RWPE2 (cell line): ENCODE results near the gene LIPA.
A peak's percentile ranks its signal among the peaks of the same experiment; 100 is the strongest.

Experiments used
- ATAC-seq: fragments of 200-7000 bp; cut with Tn5 transposase; 3 replicates; pipeline ENCODE4 v1.9.1; 2021; ENCODE audit warnings: low read depth
- DNase-seq: peaks from one replicate; pipeline ENCODE4 v3.0.0-alpha.2; 2020; ENCODE audit warnings: low spot score
- H3K27ac ChIP-seq: fragments of 450-650 bp; 2 replicates; pipeline ENCODE4 v1.5.1; 2017; ENCODE audit warnings: mild to moderate bottlenecking; ENCODE audit not compliant: poor library complexity, severe bottlenecking
- H3K27me3 ChIP-seq: fragments of 250-450 bp; sonication (Bioruptor Pico); 2 replicates; pipeline ENCODE4 v1.5.1; 2021; ENCODE audit warnings: mild to moderate bottlenecking, moderate library complexity; ENCODE audit not compliant: insufficient read depth, poor library complexity, severe bottlenecking
- H3K36me3 ChIP-seq: fragments of 250-450 bp; sonication (Bioruptor Pico); 2 replicates; pipeline ENCODE4 v1.5.1; 2020; ENCODE audit warnings: low read depth, mild to moderate bottlenecking, moderate library complexity
- H3K4me1 ChIP-seq: fragments of 250-450 bp; sonication (Bioruptor Pico); 2 replicates; pipeline ENCODE4 v1.5.1; 2021; ENCODE audit warnings: mild to moderate bottlenecking, moderate library complexity; ENCODE audit not compliant: insufficient read depth, poor library complexity, severe bottlenecking
- H3K4me3 ChIP-seq: fragments of 250-450 bp; sonication (Bioruptor Pico); 2 replicates; pipeline ENCODE4 v1.5.1; 2021; ENCODE audit warnings: mild to moderate bottlenecking, moderate library complexity; ENCODE audit not compliant: severe bottlenecking
- H3K9me3 ChIP-seq: fragments of 250-450 bp; sonication (Bioruptor Pico); 2 replicates; pipeline ENCODE4 v1.5.1; 2021; ENCODE audit warnings: mild to moderate bottlenecking, moderate library complexity; ENCODE audit not compliant: severe bottlenecking
- TF ChIP-seq, protein P1 (sequence below): fragments of 450-650 bp; IDR thresholded peaks from one replicate; pipeline ENCODE4 v1.5.1; 2017; ENCODE audit warnings: mild to moderate bottlenecking, moderate library complexity; ENCODE audit not compliant: poor library complexity, severe bottlenecking

Gene LIPA

DNA sequence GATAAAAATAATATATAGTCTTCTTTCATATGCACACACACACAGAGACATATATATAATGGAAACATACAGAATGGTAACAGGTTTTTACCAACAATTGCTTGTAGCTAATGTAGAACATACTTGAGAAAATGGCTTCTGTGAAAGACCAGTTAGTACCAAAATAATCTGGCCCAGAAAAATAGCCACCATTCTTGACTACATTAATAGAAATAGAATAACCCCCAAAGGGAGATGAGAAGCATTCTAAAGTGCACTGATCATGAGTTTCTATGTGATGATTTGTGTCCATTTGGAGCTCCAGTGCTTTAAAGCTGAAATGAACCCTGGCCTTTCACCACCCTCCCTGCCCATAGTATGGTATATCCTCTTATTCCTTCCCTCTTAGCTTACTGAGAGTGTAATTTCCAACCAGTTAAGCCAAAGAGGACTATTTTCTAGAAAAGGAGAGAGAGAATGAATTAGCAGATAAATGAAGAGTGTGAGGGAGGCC is 27.4 kb upstream of the LIPA start:
- no peaks in the 10 kb centered on the region for H3K36me3 ChIP-seq
- no peaks in the 10 kb centered on the region for H3K27me3 ChIP-seq
- no peaks in the 10 kb centered on the region for H3K9me3 ChIP-seq
- DNase-seq = no peak
- H3K27ac ChIP-seq = peak overlapping the region; percentile 90
- TF ChIP-seq, protein P1, sequence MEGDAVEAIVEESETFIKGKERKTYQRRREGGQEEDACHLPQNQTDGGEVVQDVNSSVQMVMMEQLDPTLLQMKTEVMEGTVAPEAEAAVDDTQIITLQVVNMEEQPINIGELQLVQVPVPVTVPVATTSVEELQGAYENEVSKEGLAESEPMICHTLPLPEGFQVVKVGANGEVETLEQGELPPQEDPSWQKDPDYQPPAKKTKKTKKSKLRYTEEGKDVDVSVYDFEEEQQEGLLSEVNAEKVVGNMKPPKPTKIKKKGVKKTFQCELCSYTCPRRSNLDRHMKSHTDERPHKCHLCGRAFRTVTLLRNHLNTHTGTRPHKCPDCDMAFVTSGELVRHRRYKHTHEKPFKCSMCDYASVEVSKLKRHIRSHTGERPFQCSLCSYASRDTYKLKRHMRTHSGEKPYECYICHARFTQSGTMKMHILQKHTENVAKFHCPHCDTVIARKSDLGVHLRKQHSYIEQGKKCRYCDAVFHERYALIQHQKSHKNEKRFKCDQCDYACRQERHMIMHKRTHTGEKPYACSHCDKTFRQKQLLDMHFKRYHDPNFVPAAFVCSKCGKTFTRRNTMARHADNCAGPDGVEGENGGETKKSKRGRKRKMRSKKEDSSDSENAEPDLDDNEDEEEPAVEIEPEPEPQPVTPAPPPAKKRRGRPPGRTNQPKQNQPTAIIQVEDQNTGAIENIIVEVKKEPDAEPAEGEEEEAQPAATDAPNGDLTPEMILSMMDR = no peak
- H3K4me1 ChIP-seq = peaks cover 69% of the 10 kb centered on the region
- ATAC-seq = no peak
- no peak overlapping the region for H3K4me3 ChIP-seq

DNA sequence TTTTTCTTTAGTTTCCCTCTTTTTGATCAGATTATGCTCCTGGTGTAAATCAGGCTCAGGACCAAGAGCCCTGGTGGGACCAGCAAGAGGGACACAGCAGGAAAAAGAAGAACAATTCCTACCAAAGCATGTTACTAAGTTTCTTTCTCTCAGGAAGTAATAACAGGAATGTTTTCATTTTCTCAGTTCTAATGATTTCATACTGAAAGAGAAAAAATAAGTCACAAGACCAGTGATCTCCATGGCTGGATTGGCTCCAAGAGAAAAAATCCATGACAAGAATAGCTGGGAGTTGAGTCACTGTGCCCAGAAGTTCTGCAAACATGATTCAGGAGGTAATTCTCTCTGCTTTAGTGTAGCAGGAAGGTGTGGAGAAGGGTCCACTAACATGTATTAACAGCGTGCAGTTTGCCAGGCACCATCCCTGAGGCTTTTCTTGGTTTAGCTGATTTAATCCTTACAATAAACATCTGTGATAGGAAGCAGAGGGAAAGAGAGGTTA is 26.5 kb upstream of the LIPA start:
- ATAC-seq (peak; percentile 93), DNase-seq (peak; percentile 87)
- no peaks in the 10 kb centered on the region for H3K27me3 ChIP-seq
- H3K4me1 ChIP-seq = peaks cover 61% of the 10 kb centered on the region
- no peak overlapping the region for H3K4me3 ChIP-seq
- no peaks in the 10 kb centered on the region for H3K36me3 ChIP-seq
- TF ChIP-seq, protein P1 = no peak
- H3K27ac ChIP-seq = peak overlapping the region; percentile 90
- H3K9me3 ChIP-seq = no peaks in the 10 kb centered on the region

DNA sequence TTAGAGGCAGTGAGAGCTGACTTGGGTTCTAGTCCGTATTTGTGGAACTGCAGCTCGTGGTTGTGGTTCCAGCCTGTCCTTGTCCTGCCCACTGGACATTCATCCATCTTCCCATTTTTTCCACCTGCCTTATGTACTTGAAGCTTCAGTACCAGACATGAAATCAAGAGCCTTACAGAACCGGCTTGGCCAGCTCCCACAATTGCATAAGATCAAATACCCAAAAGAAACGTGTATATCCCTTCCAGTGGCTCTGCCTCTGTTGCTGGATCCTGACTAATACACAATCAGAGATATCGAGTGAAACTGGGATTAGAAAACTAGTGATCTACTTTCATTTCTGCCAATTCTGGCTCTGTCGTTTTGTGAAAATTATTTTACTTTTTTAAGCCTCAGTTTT is 23.8 kb upstream of the LIPA start:
- ATAC-seq (peak; percentile 46), DNase-seq (no peak)
- Histone ChIP-seq H3K4me1 (peaks cover 46% of the 10 kb centered on the region), H3K36me3 (no peaks in the 10 kb centered on the region), H3K27me3 (no peaks in the 10 kb centered on the region), H3K27ac (peak overlapping the region; percentile 90), H3K4me3 (no peak overlapping the region), H3K9me3 (no peaks in the 10 kb centered on the region)
- TF ChIP-seq, protein P1 = no peak

GRCh38 chr10:89274928-89275327 is 23.4 kb upstream of the LIPA start:
- peak overlapping the region; percentile 90 for H3K27ac ChIP-seq
- ATAC-seq (no peak), DNase-seq (no peak)
- H3K4me1 ChIP-seq = peaks cover 44% of the 10 kb centered on the region
- H3K4me3 ChIP-seq = no peak overlapping the region
- H3K27me3 ChIP-seq = no peaks in the 10 kb centered on the region
- TF ChIP-seq, protein P1 = no peak
- H3K9me3 ChIP-seq = no peaks in the 10 kb centered on the region
- H3K36me3 ChIP-seq = no peaks in the 10 kb centered on the region

GRCh38 chr10:89273680-89274079 is 22.1 kb upstream of the LIPA start:
- TF ChIP-seq, protein P1 = no peak
- ATAC-seq (no peak), DNase-seq (no peak)
- H3K27ac ChIP-seq = no peak overlapping the region
- no peaks in the 10 kb centered on the region for H3K27me3 ChIP-seq
- no peaks in the 10 kb centered on the region for H3K36me3 ChIP-seq
- no peak overlapping the region for H3K4me3 ChIP-seq
- peaks cover 31% of the 10 kb centered on the region for H3K4me1 ChIP-seq
- H3K9me3 ChIP-seq = no peaks in the 10 kb centered on the region
